Measurements from ENCODE around the gene WDR5B. TPM values are rescaled to one million over a fixed set of nuclear protein-coding genes. Genes with fewer than 3 reads are reported as not detected.

WDR5B gene
- 3.4 and 4.7 TPM in 2 replicates for total RNA-seq

DNA sequence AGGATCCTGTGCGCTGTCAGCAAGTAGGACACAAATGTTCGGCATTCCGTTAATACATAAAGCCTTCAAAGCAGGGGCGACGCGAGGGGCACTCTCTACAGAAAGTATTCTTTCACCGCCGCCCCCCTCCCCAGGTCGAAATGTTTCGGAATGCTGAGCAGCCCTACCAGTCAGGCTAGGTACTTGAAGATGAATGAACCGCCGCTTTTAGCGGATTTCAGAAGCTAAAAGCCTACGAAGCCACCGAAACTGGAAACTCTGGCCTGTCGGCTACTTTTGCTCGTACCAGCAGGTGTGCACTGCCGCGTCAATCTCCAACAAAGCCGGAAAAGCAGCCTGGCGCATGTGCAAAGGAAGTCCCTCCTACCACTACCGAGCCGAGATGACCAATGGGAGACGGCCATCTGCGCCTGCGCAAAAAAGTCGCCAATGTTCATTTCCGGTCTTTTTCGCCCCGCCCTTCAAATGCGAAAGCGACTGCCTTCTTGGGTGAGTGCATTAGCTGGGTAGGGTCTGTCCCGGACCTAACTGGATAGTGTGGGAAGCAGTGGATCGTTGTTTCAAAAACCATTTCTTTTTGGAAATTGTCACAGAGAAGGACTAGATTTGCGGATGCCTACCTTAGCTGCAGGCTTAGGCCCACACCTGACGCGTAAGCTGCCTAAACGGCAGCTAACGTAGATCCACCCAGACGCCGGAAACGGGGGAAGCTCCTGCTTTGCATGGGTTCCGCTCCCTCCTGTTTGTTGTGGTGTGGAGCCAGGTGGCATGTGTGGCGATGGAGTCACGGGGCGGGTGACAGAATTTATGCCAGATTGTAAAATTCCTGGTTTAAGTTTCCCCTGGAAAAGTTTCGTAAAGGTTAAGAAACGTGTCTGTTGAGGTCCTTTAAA is at the start of gene WDR5B:
WDR5B (minus strand) TSS at position 301 of the 893 bp plus-strand sequence. CDS start 534 bp downstream, outside the sequence.

GRCh38 chr3:122383771-122384697 is 31.8 kb downstream of the WDR5B start, which contains the start of gene FAM162A:
Gene FAM162A, plus strand, starts transcription at chr3:122384182. Its CDS starts 84 bp downstream, at chr3:122384266.

GRCh38 chr3:122382888-122383666 is 32.8 kb downstream of the WDR5B start, which contains the start of gene MIX23:
Gene MIX23, minus strand, starts transcription at chr3:122383231. Its CDS starts 7 bp downstream, at chr3:122383224.

Other genes with a start within 250 kb of the WDR5B start
- not detected in 2 replicates for gene CASR, start 232.4 kb downstream of the WDR5B start, total RNA-seq
- gene CSTA, start 90.8 kb downstream of the WDR5B start, total RNA-seq, result 6.2 and 14.4 TPM in 2 replicates
- gene MIX23, start 32.8 kb downstream of the WDR5B start, total RNA-seq, result 15.9 and 22.4 TPM in 2 replicates
- 23.0 and 34.0 TPM in 2 replicates for gene FAM162A, start 31.9 kb downstream of the WDR5B start, total RNA-seq
- gene KPNA1, start 98.9 kb upstream of the WDR5B start, total RNA-seq, result 16.3 and 18.7 TPM in 2 replicates
- gene PARP9, start 148.2 kb upstream of the WDR5B start, total RNA-seq, result 8.9 and 14.6 TPM in 2 replicates
- gene DTX3L, start 148.3 kb upstream of the WDR5B start, total RNA-seq, result 10.9 and 14.6 TPM in 2 replicates
- not detected in 2 replicates for gene PARP15, start 161.6 kb upstream of the WDR5B start, total RNA-seq

Data from pericardium fibroblast (primary cell).